H1 (cell line): Measurements from ENCODE around the gene KCNJ5. TPM values are rescaled to one million over a fixed set of nuclear protein-coding genes. Genes with fewer than 3 reads are reported as not detected.

Experiments used
- CTCF ChIA-PET: fragments of 300-600 bp; sonication (Branson Sonifier 250); formaldehyde crosslinking; loops from one replicate; lab custom pipeline; 2021; ENCODE audit not compliant: partially characterized antibody; lab: Charles Lee
- POLR2A ChIA-PET: fragments of 300-600 bp; sonication (Branson Sonifier 250); formaldehyde crosslinking; loops from one replicate; lab custom pipeline; 2021; ENCODE audit warnings: inconsistent platforms; ENCODE audit not compliant: partially characterized antibody; lab: Charles Lee
- DNase-seq, 2 experiments: peaks; one replicate each; pipeline versions ENCODE4 v3.0.0 to v3.0.0-alpha.2; 2010 to 2022; ENCODE audit warnings: low spot score in 2 of 2, low read depth in 1 of 2, mixed read lengths in 1 of 2
- FAIRE-seq: peaks from 2 replicates; lab custom pipeline; 2011; peaks lifted over from hg19 to GRCh38; lab: Jason Lieb, UNC
- H2AFZ ChIP-seq: 2 replicates; pipeline ENCODE4 v1.8.1; 2012; ENCODE audit warnings: low read length, inconsistent platforms
- H2AK5ac ChIP-seq: 2 replicates; pipeline ENCODE4 v1.6.1; 2013; ENCODE audit warnings: low read depth, low read length
- H2BK120ac ChIP-seq: replicated peaks from 2 replicates; pipeline ENCODE3; 2013; ENCODE audit warnings: low read depth, low read length, inconsistent platforms
- H2BK12ac ChIP-seq: 2 replicates; pipeline ENCODE4 v1.6.1; 2013; ENCODE audit warnings: low read depth, low read length
- H2BK15ac ChIP-seq: 2 replicates; pipeline ENCODE4 v1.6.1; 2013; ENCODE audit warnings: low read length
- H2BK20ac ChIP-seq: 2 replicates; pipeline ENCODE4 v1.6.1; 2013; ENCODE audit warnings: low read length
- H2BK5ac ChIP-seq: 2 replicates; pipeline ENCODE4 v1.6.1; 2013; ENCODE audit warnings: low read depth, low read length
- H3K14ac ChIP-seq: 2 replicates; pipeline ENCODE4 v1.6.1; 2013; ENCODE audit warnings: inconsistent platforms; ENCODE audit not compliant: insufficient read length
- H3K18ac ChIP-seq: 2 replicates; pipeline ENCODE4 v1.6.1; 2013; ENCODE audit warnings: low read length; ENCODE audit errors: extremely low read depth
- H3K23ac ChIP-seq: 2 replicates; pipeline ENCODE4 v1.6.1; 2013; ENCODE audit warnings: inconsistent platforms; ENCODE audit not compliant: insufficient read length
- H3K23me2 ChIP-seq: 2 replicates; pipeline ENCODE4 v1.6.1; 2013; ENCODE audit warnings: low read depth, low read length
- H3K27ac ChIP-seq: 2 replicates; pipeline ENCODE4 v1.6.1; 2011; ENCODE audit warnings: low read depth, low read length, inconsistent platforms
- H3K27me3 ChIP-seq, 4 experiments: replicated peaks in 1 of 4; 1 replicate in 1 of 4; 2 replicates in 3 of 4; pipeline versions ENCODE4 v1.6.1 to v1.8.1; 2011 to 2013; ENCODE audit warnings: low read length in 3 of 4, mild to moderate bottlenecking in 3 of 4, inconsistent platforms in 2 of 4, mixed read lengths in 2 of 4, moderate library complexity in 1 of 4; ENCODE audit not compliant: control insufficient read depth in 3 of 4, insufficient read depth in 3 of 4; ENCODE audit errors: extremely low read depth in 1 of 4
- H3K36me3 ChIP-seq, 4 experiments: 2 replicates each; pipeline versions ENCODE4 v1.6.1 to v1.8.1; 2011 to 2013; ENCODE audit warnings: mild to moderate bottlenecking in 4 of 4, low read length in 3 of 4, moderate library complexity in 2 of 4, control low read depth in 1 of 4, inconsistent platforms in 1 of 4; ENCODE audit not compliant: insufficient read depth in 4 of 4, control insufficient read depth in 2 of 4
- H3K4ac ChIP-seq: replicated peaks from 2 replicates; pipeline ENCODE3; 2013; ENCODE audit warnings: low read length, low read depth, mixed read lengths, inconsistent platforms; ENCODE audit not compliant: insufficient read length
- H3K4me1 ChIP-seq, 4 experiments: replicated peaks in 1 of 4; 1 replicate in 1 of 4; 2 replicates in 3 of 4; pipeline versions ENCODE4 v1.6.1 to v1.8.1; 2011 to 2013; ENCODE audit warnings: low read length in 3 of 4, inconsistent platforms in 2 of 4, mixed read lengths in 1 of 4; ENCODE audit not compliant: insufficient read depth in 4 of 4, control insufficient read depth in 3 of 4
- H3K4me2 ChIP-seq, 2 experiments: 2 replicates each; pipeline versions ENCODE4 v1.6.1 to v1.8.1; 2011 to 2013; ENCODE audit warnings: low read depth in 2 of 2, low read length in 2 of 2, control low read depth in 1 of 2, inconsistent platforms in 1 of 2, mild to moderate bottlenecking in 1 of 2; ENCODE audit not compliant: insufficient read depth in 1 of 2
- H3K4me3 ChIP-seq, 4 experiments: fragments of 200-600, 300-600 bp in 1 of 4; sonication (generic), shearing (Covaris generic), sonication (Bioruptor Twin) in 1 of 4; 2 replicates each; pipeline versions ENCODE4 v1.5.1 to v1.8.1; 2011 to 2016; ENCODE audit warnings: low read length in 4 of 4, low read depth in 3 of 4, control low read depth in 2 of 4, inconsistent platforms in 2 of 4, mild to moderate bottlenecking in 2 of 4, mixed read lengths in 1 of 4, moderate library complexity in 1 of 4; ENCODE audit not compliant: insufficient read depth in 2 of 4; ENCODE audit errors: extremely low read depth in 1 of 4
- H3K56ac ChIP-seq: replicated peaks from 2 replicates; pipeline ENCODE3; 2013; ENCODE audit warnings: low read depth, mild to moderate bottlenecking, mixed read lengths, low read length, inconsistent platforms; ENCODE audit not compliant: insufficient read length
- H3K79me1 ChIP-seq: 2 replicates; pipeline ENCODE4 v1.6.1; 2013; ENCODE audit warnings: low read depth, low read length, control low read depth
- H3K79me2 ChIP-seq, 2 experiments: 2 replicates each; pipeline versions ENCODE4 v1.6.1 to v1.8.1; 2012 to 2013; ENCODE audit warnings: low read length in 2 of 2, mild to moderate bottlenecking in 2 of 2, inconsistent platforms in 1 of 2; ENCODE audit not compliant: insufficient read depth in 2 of 2, control insufficient read depth in 1 of 2
- H3K9ac ChIP-seq, 4 experiments: replicated peaks in 1 of 4; 1 replicate in 1 of 4; 2 replicates in 3 of 4; pipeline versions ENCODE4 v1.6.1 to v1.8.1; 2011 to 2013; ENCODE audit warnings: low read depth in 3 of 4, low read length in 3 of 4, control low read depth in 2 of 4, mild to moderate bottlenecking in 2 of 4, moderate library complexity in 2 of 4, inconsistent platforms in 1 of 4; ENCODE audit errors: extremely low read depth in 1 of 4
- H3K9me3 ChIP-seq, 2 experiments: 2 replicates each; pipeline versions ENCODE4 v1.6.1 to v1.8.1; 2012 to 2013; ENCODE audit warnings: mild to moderate bottlenecking in 2 of 2, moderate library complexity in 2 of 2, control low read depth in 1 of 2, inconsistent platforms in 1 of 2, low read depth in 1 of 2, low read length in 1 of 2, mixed read lengths in 1 of 2; ENCODE audit not compliant: insufficient read depth in 2 of 2
- H4K20me1 ChIP-seq, 2 experiments: replicated peaks in 1 of 2; 2 replicates each; pipeline versions ENCODE3 to v1.8.1; 2011 to 2013; ENCODE audit warnings: inconsistent platforms in 2 of 2, low read length in 2 of 2, mild to moderate bottlenecking in 1 of 2; ENCODE audit not compliant: insufficient read depth in 2 of 2, control insufficient read depth in 1 of 2
- H4K5ac ChIP-seq: 2 replicates; pipeline ENCODE4 v1.6.1; 2013; ENCODE audit warnings: low read length, low read depth, mixed read lengths, inconsistent platforms; ENCODE audit not compliant: insufficient read length
- H4K8ac ChIP-seq: 2 replicates; pipeline ENCODE4 v1.8.0; 2013; ENCODE audit warnings: mild to moderate bottlenecking, moderate library complexity, low read length, inconsistent platforms; ENCODE audit not compliant: insufficient read depth; ENCODE audit errors: extremely low read depth
- H4K91ac ChIP-seq: replicated peaks from 2 replicates; pipeline ENCODE3; 2013; ENCODE audit warnings: low read length, mixed read lengths, inconsistent platforms; ENCODE audit not compliant: insufficient read length
- CREB1 ChIP-seq: IDR thresholded peaks from 2 replicates; pipeline ENCODE4 v1.6.1; 2012; ENCODE audit warnings: inconsistent platforms
- CTBP2 ChIP-seq: IDR thresholded peaks from 2 replicates; pipeline ENCODE4 v1.7.0; 2011; ENCODE audit warnings: borderline replicate concordance, mild to moderate bottlenecking, moderate library complexity, mixed read lengths, low read length; ENCODE audit not compliant: insufficient read depth, insufficient read length
- POU5F1 ChIP-seq: IDR thresholded peaks from 2 replicates; pipeline ENCODE4 v1.6.1; 2011; ENCODE audit warnings: low read depth, mild to moderate bottlenecking, low read length, moderate library complexity
- RAD21 ChIP-seq, 2 experiments: IDR thresholded peaks in 1 of 2; conservative IDR thresholded peaks in 1 of 2; 2 replicates each; pipeline ENCODE4 v1.6.1; 2011; ENCODE audit warnings: low read depth in 2 of 2, low read length in 2 of 2, improper control_type of control experiment in 1 of 2, inconsistent platforms in 1 of 2, mild to moderate bottlenecking in 1 of 2, moderate library complexity in 1 of 2
- SIX5 ChIP-seq: IDR thresholded peaks from 2 replicates; pipeline ENCODE4 v1.6.1; 2011; ENCODE audit warnings: mild to moderate bottlenecking, low read depth, low read length
- SP4 ChIP-seq: IDR thresholded peaks from 2 replicates; pipeline ENCODE4 v1.6.1; 2012; ENCODE audit warnings: low read length, inconsistent platforms
- WGBS, 2 experiments: shearing (Covaris generic) in 1 of 2; methylation state at CpG; one replicate each; pipeline versions ENCODE4 v1.1.6 to v1.1.7; 2013 to 2015; ENCODE audit warnings: low lambda C conversion rate in 2 of 2, mixed read lengths in 2 of 2, inconsistent platforms in 1 of 2, low coverage in 1 of 2, missing lambda C conversion rate in 1 of 2; ENCODE audit not compliant: insufficient replicate concordance in 2 of 2, insufficient coverage in 1 of 2, insufficient read length in 1 of 2; ENCODE audit errors: extremely low coverage in 1 of 2, missing lambda C conversion rate in 1 of 2; 5-methylcytosine and 5-hydroxymethylcytosine counted together
- polyA plus RNA-seq, 7 experiments: library from polyadenylated mRNA; depleted of rRNA in 3 of 7; stranded (reverse) in 5 of 7; unstranded in 2 of 7; fragments of >200 nt in 5 of 7; fragments of 200-250 nt in 2 of 7; gene quantifications; 1 replicate in 5 of 7; 2 replicates in 1 of 7; 4 replicates in 1 of 7; pipeline versions ENCODE4 v1.2.1 to v1.2.3, GENCODE V29; 2011 to 2013; ENCODE audit warnings: missing spikeins in 2 of 7, mixed read lengths in 2 of 7
- total RNA-seq: library from RNA; stranded (reverse); fragmentation: NEBNext Ultra II Directional; extraction: Animal tissue kit (Norgen Biotek cat#: 25700); gene quantifications from 2 replicates; pipeline ENCODE4 v1.2.1, GENCODE V29; 2021

Gene KCNJ5
- total and polyA plus RNA-seq, 2 of the 8 experiments (the other 6 are each of a cell fraction or from before 2014, with no cell fraction given): 0.05 TPM; not detected in 1

DNA sequence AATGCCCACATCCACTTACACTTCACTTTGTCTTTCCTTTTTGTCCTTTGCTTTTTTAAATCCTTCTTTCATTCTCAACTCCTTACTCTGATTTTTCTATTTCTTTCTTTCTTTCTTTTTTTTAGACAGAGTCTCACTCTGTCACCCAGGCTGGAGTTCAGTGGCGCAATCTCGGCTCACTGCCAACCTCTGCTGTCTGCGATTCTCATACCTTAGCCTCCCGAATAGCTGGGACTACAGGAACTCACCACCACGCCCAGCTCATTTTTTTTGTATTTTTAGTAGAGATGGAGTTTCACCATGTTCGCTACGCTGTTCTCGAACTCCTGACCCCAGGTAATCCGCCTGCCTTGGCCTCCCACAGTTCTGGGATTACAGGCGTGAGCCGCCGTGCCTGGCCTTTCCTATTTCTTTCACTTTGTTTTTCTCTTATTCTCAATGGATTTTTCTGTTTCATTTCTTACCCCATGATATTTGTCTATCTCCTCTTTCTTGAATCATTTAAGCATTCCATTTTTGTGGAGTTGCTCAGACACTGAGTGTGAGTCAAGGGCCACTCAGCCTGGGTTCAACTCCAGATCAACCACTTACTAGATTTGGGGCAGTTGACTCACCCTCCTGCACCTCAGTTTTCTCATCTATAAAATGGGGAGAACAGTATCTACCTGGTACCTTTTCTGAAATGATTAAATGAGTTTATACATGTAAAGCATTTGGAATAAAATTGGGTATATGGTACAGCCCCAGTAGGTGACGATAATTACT is 7.6 kb downstream of the KCNJ5 start:
- Histone ChIP-seq H4K8ac (no peak overlapping the region; the same call in 1 of the 2 replicates), H3K9ac (no peak overlapping the region), H3K9me3 (no peaks in the 10 kb centered on the region), H3K27ac (no peak overlapping the region), H2BK15ac (no peak overlapping the region), H3K4ac (no peak overlapping the region), H3K14ac (no peak overlapping the region), H3K23ac (no peak overlapping the region), H3K79me1 (no peaks in the 10 kb centered on the region), H3K4me2 (no peak overlapping the region), H3K79me2 (no peaks in the 10 kb centered on the region), H2BK12ac (no peak overlapping the region), H3K4me1 (peaks cover 2 to 21% (median 16%) of the 10 kb centered on the region in 4 experiments), H3K27me3 (peaks cover 39 to 71% (median 64%) of the 10 kb centered on the region in 4 experiments), H3K4me3 (no peak overlapping the region), H4K91ac (no peak overlapping the region), H2BK5ac (no peak overlapping the region), H3K56ac (no peak overlapping the region), H2AK5ac (no peak overlapping the region), H2BK120ac (no peak overlapping the region), H3K18ac (no peak overlapping the region), H3K36me3 (no peaks in the 10 kb centered on the region), H4K20me1 (peaks cover 3 to 14% of the 10 kb centered on the region in 2 experiments), H2AFZ (no peak overlapping the region), H2BK20ac (no peak overlapping the region), H4K5ac (no peak overlapping the region), H3K23me2 (peaks cover 2% of the 10 kb centered on the region; the same call in 1 of the 2 replicates)
- no peak for FAIRE-seq
- WGBS, 2 experiments: 82% methylated on average over 13 of the region's 13 CpGs; no CpG with 5 or more reads in 1 of the 2 experiments
- no peak for DNase-seq
- ChIA-PET CTCF (no interaction called here), POLR2A (no interaction called here)
- TF ChIP-seq POU5F1 (no peak), SIX5 (no peak), SP4 (no peak), RAD21 (IDR thresholded peaks at IDR 0.05 in 1 of 2, conservative IDR thresholded peaks at IDR 0.05 in 1 of 2; ENCODE audit: low read depth in 2 of 2, low read length in 2 of 2) (no peak), CTBP2 (no peak), CREB1 (no peak)
